BE2C (cell line): ENCODE measurements around the gene CCDC112.
A peak's percentile ranks its signal among the peaks of the same experiment; 100 is the strongest.

ENCODE experiments used
- DNase-seq: peaks from one replicate; pipeline ENCODE4 v3.0.0-alpha.2; 2020
- H3K27me3 ChIP-seq: fragments of 250-450 bp; sonication (Bioruptor Pico); 2 replicates; pipeline ENCODE4 v1.5.1; 2020; ENCODE audit warnings: mild to moderate bottlenecking
- H3K36me3 ChIP-seq: fragments of 250-450 bp; sonication (Bioruptor Pico); 2 replicates; pipeline ENCODE4 v1.5.1; 2020; ENCODE audit warnings: mild to moderate bottlenecking
- H3K4me1 ChIP-seq: fragments of 250-450 bp; sonication (Bioruptor Pico); 2 replicates; pipeline ENCODE4 v1.5.1; 2020
- H3K4me3 ChIP-seq: 2 replicates; pipeline ENCODE4 v1.5.1; 2011; ENCODE audit warnings: low read depth, low read length
- H3K9me3 ChIP-seq: fragments of 250-450 bp; sonication (Bioruptor Pico); 2 replicates; pipeline ENCODE4 v1.5.1; 2020
- CTCF ChIP-seq: IDR thresholded peaks from 2 replicates; pipeline ENCODE4 v1.5.1; 2012; ENCODE audit warnings: mild to moderate bottlenecking, low read depth, low read length

The CCDC112 gene

GRCh38 chr5:115313632-115314031, 17.2 kb upstream of the CCDC112 start:
- Histone ChIP-seq H3K4me1 (no peaks in the 10 kb centered on the region), H3K27me3 (peaks cover 10% of the 10 kb centered on the region), H3K9me3 (no peaks in the 10 kb centered on the region), H3K36me3 (no peaks in the 10 kb centered on the region), H3K4me3 (no peak overlapping the region)
- TF ChIP-seq CTCF: no peak
- no peak for DNase-seq

- DNase-seq: no peak
- H3K27me3 ChIP-seq: peaks cover 11% of the 10 kb centered on the region
- TF ChIP-seq CTCF: 0 out of 2 replicates have a peak, but pooled peaks have one; percentile 9
Measured at GRCh38 chr5:115313052-115313451, 16.6 kb upstream of the CCDC112 start.

GRCh38 chr5:115309751-115310370, 13.4 kb upstream of the CCDC112 start:
- no peak for DNase-seq
- Histone ChIP-seq H3K9me3 (no peaks in the 10 kb centered on the region), H3K27me3 (peaks cover 11% of the 10 kb centered on the region; the same call in 1 of the 2 replicates), H3K4me1 (no peaks in the 10 kb centered on the region), H3K4me3 (no peak overlapping the region), H3K36me3 (no peaks in the 10 kb centered on the region)
- peak; percentile 56 for TF ChIP-seq CTCF

More at GRCh38 chr5:115313052-115313451, 16.6 kb upstream of the CCDC112 start:
- no peak overlapping the region for H3K4me3 ChIP-seq
- H3K9me3 ChIP-seq: no peaks in the 10 kb centered on the region
- no peaks in the 10 kb centered on the region for H3K4me1 ChIP-seq
- H3K36me3 ChIP-seq: no peaks in the 10 kb centered on the region

GRCh38 chr5:115308815-115309214, 12.4 kb upstream of the CCDC112 start:
- H3K36me3 ChIP-seq: no peaks in the 10 kb centered on the region
- H3K4me3 ChIP-seq: no peak overlapping the region
- peaks cover 11% of the 10 kb centered on the region; the same call in 1 of the 2 replicates for H3K27me3 ChIP-seq
- no peaks in the 10 kb centered on the region for H3K9me3 ChIP-seq
- TF ChIP-seq CTCF: no peak
- no peaks in the 10 kb centered on the region for H3K4me1 ChIP-seq
- no peak for DNase-seq

- no peak for DNase-seq
- H3K9me3 ChIP-seq: no peaks in the 10 kb centered on the region
- no peaks in the 10 kb centered on the region for H3K36me3 ChIP-seq
- H3K27me3 ChIP-seq: peaks cover 20% of the 10 kb centered on the region; the same call in 1 of the 2 replicates
- H3K4me1 ChIP-seq: no peaks in the 10 kb centered on the region
- H3K4me3 ChIP-seq: no peak overlapping the region
- TF ChIP-seq CTCF: no peak
Measured at GRCh38 chr5:115306011-115306536, 9.6 kb upstream of the CCDC112 start.

GRCh38 chr5:115304496-115304895, 8.0 kb upstream of the CCDC112 start:
- Histone ChIP-seq H3K9me3 (no peaks in the 10 kb centered on the region), H3K36me3 (no peaks in the 10 kb centered on the region), H3K4me1 (no peaks in the 10 kb centered on the region), H3K4me3 (no peak overlapping the region), H3K27me3 (peaks cover 23% of the 10 kb centered on the region)
- no peak for TF ChIP-seq CTCF
- no peak for DNase-seq
